Stimulated activated CD4-positive, alpha-beta T cell treated with anti-CD3 and anti-CD28 coated beads, TNF-alpha, amount 100 ng/mL, for 24 hours (primary cell): ENCODE measurements around the gene MPEG1.

ENCODE experiments used
- DNase-seq, 3 experiments: peaks; one replicate each; pipeline ENCODE4 v3.0.0-alpha.2; 2020; ENCODE audit warnings: low read depth in 3 of 3

MPEG1 gene

GRCh38 chr11:59171508-59172322 is 41.0 kb downstream of the MPEG1 start, which contains the start of gene DTX4:
DTX4 (plus strand) TSS chr11:59172132; CDS start chr11:59172596, 464 bp downstream.
- DNase-seq = peak; percentile 82 to 90 (median 85)

GRCh38 chr11:59164028-59164427 is 48.7 kb downstream of the MPEG1 start:
- DNase-seq = no peak
